ENCODE results near the gene POLR2E. TPM values are rescaled to one million over a fixed set of nuclear protein-coding genes. Genes with fewer than 3 reads are reported as not detected.

Gene POLR2E
- total RNA-seq, 1 experiment from 2014 or later: 281 TPM

- H3K36me3 ChIP-seq (ENCODE audit: control insufficient read depth in 1 of 2, insufficient read depth in 2 of 2, low read length in 2 of 2): peaks cover 2 to 4% of the 10 kb centered on the region in 2 experiments; a peak in 2 of 4 replicates
- TF ChIP-seq EZH2 (IDR thresholded peaks at IDR 0.05) (no peak), POLR2AphosphoS5 (IDR thresholded peaks at IDR 0.05; ENCODE audit: low read depth, low read length) (no peak), ZNF274 (IDR thresholded peaks at IDR 0.05; ENCODE audit: low read depth, low read length) (no peak), ELF1 (IDR thresholded peaks at IDR 0.05; ENCODE audit: borderline replicate concordance, low read depth) (no peak), REST (IDR thresholded peaks at IDR 0.05; ENCODE audit: low read depth) (no peak), ZBTB33 (IDR thresholded peaks at IDR 0.05; ENCODE audit: extremely low read depth, insufficient replicate concordance, low read length) (no peak), CTCF (IDR thresholded peaks at IDR 0.05 in 2 of 3, conservative IDR thresholded peaks at IDR 0.05 in 1 of 3; ENCODE audit: borderline replicate concordance in 1 of 3, insufficient read depth in 1 of 3, low read depth in 2 of 3, low read length in 2 of 3) (no peak), MAX (IDR thresholded peaks at IDR 0.05) (no peak), EZH2phosphoT487 (IDR thresholded peaks at IDR 0.05; ENCODE audit: borderline replicate concordance) (no peak), TCF7L2 (IDR thresholded peaks at IDR 0.05; ENCODE audit: borderline replicate concordance, extremely low read depth, insufficient read depth, insufficient read length) (no peak)
These were observed 45.3 kb upstream of the POLR2E start for GRCh38 chr19:1140272-1141027.

More at GRCh38 chr19:1140272-1141027, 45.3 kb upstream of the POLR2E start:
- H3K27ac ChIP-seq (ENCODE audit: low read depth, low read length): no peak overlapping the region
- no peaks in the 10 kb centered on the region for H3K4me1 ChIP-seq (ENCODE audit: control insufficient read depth in 1 of 2, insufficient read depth in 2 of 2, low read length in 2 of 2)
- no peaks in the 10 kb centered on the region; the same call in 1 of the 2 replicates for H3K79me2 ChIP-seq (ENCODE audit: insufficient read depth, low read length)
- DNase-seq (ENCODE audit: low read depth, low spot score) (no peak), ATAC-seq (no peak)
- H3K9me3 ChIP-seq (ENCODE audit: control insufficient read depth in 1 of 2, insufficient read depth in 1 of 2, low read depth in 1 of 2, low read length in 2 of 2): no peaks in the 10 kb centered on the region
- BruUV-seq (replicated peaks): no TSS peak
- CTCF ChIA-PET: no interaction called here
- no peaks in the 10 kb centered on the region for H3K27me3 ChIP-seq (ENCODE audit: insufficient read depth, low read length)
- H3K4me3 ChIP-seq (replicated peaks in 1 of 2; ENCODE audit: low read depth in 1 of 2, low read length in 2 of 2): no peak overlapping the region
- POLR2A ChIA-PET: interaction anchor here (0.7 kb wide), 1 partner anchor 138 kb away, joined by 3 read pairs; no protein-coding TSS in a partner anchor
- H4K20me1 ChIP-seq (ENCODE audit: insufficient read depth): no peaks in the 10 kb centered on the region
- intact Hi-C loops (cut with micrococcal nuclease): no loop called here
- no peak overlapping the region for H2AFZ ChIP-seq (ENCODE audit: low read depth, low read length, poor library complexity, severe bottlenecking)
- no peak overlapping the region for H3K9ac ChIP-seq (ENCODE audit: low read length)
- no peak overlapping the region for H3K4me2 ChIP-seq (ENCODE audit: low read length)
- RAD21 ChIA-PET (ENCODE audit: low non-redundant PET in 1 of 2, low total read pairs in 2 of 2, uncharacterized antibody in 2 of 2, unreplicated experiment in 2 of 2): no interaction called here
- H3K9me2 ChIP-seq (ENCODE audit: insufficient read depth): no peaks in the 10 kb centered on the region
